ENCODE results near the gene ADAMTS8.

Gene ADAMTS8

GRCh38 chr11:130452176-130452575 is 23.8 kb upstream of the ADAMTS8 start:
- TF ChIP-seq, protein P1, sequence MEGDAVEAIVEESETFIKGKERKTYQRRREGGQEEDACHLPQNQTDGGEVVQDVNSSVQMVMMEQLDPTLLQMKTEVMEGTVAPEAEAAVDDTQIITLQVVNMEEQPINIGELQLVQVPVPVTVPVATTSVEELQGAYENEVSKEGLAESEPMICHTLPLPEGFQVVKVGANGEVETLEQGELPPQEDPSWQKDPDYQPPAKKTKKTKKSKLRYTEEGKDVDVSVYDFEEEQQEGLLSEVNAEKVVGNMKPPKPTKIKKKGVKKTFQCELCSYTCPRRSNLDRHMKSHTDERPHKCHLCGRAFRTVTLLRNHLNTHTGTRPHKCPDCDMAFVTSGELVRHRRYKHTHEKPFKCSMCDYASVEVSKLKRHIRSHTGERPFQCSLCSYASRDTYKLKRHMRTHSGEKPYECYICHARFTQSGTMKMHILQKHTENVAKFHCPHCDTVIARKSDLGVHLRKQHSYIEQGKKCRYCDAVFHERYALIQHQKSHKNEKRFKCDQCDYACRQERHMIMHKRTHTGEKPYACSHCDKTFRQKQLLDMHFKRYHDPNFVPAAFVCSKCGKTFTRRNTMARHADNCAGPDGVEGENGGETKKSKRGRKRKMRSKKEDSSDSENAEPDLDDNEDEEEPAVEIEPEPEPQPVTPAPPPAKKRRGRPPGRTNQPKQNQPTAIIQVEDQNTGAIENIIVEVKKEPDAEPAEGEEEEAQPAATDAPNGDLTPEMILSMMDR (IDR thresholded peaks at IDR 0.05), result no peak
- H3K4me3 Mint-ChIP-seq, result no peak overlapping the region
- no peaks in the 10 kb centered on the region for H3K9me3 Mint-ChIP-seq
- H3K4me1 Mint-ChIP-seq, result peaks cover 72% of the 10 kb centered on the region
- DNase-seq, result no peak
- no peak overlapping the region for H3K27ac Mint-ChIP-seq
- H3K36me3 Mint-ChIP-seq (ENCODE audit: low read depth), result no peaks in the 10 kb centered on the region
- H3K27me3 Mint-ChIP-seq (ENCODE audit: low read depth, poor library complexity), result peaks cover 41% of the 10 kb centered on the region

- TF ChIP-seq, protein P1 (IDR thresholded peaks at IDR 0.05), result no peak
- Mint-ChIP-seq H3K4me1 (peaks cover 71% of the 10 kb centered on the region), H3K9me3 (no peaks in the 10 kb centered on the region), H3K36me3 (ENCODE audit: low read depth) (no peaks in the 10 kb centered on the region), H3K27ac (no peak overlapping the region), H3K27me3 (ENCODE audit: low read depth, poor library complexity) (peaks cover 44% of the 10 kb centered on the region), H3K4me3 (peak overlapping the region; percentile 23)
- DNase-seq, result no peak
These were observed 23.0 kb upstream of the ADAMTS8 start for GRCh38 chr11:130451231-130452019.

- Mint-ChIP-seq H3K4me3 (peak overlapping the region; percentile 86), H3K4me1 (peaks cover 59% of the 10 kb centered on the region), H3K27me3 (ENCODE audit: low read depth, poor library complexity) (peaks cover 45% of the 10 kb centered on the region), H3K9me3 (no peaks in the 10 kb centered on the region), H3K36me3 (ENCODE audit: low read depth) (no peaks in the 10 kb centered on the region), H3K27ac (no peak overlapping the region)
- TF ChIP-seq, protein P1 (IDR thresholded peaks at IDR 0.05), result peak; percentile 71
- peak; percentile 80 for DNase-seq
These were observed 21.8 kb upstream of the ADAMTS8 start for GRCh38 chr11:130449996-130450769.

- Mint-ChIP-seq H3K9me3 (no peaks in the 10 kb centered on the region), H3K4me1 (peaks cover 51% of the 10 kb centered on the region), H3K27me3 (ENCODE audit: low read depth, poor library complexity) (peaks cover 48% of the 10 kb centered on the region), H3K27ac (peak overlapping the region; percentile 64), H3K4me3 (peak overlapping the region; percentile 86), H3K36me3 (ENCODE audit: low read depth) (no peaks in the 10 kb centered on the region)
- TF ChIP-seq, protein P1 (IDR thresholded peaks at IDR 0.05), result no peak
- peak; percentile 50 for DNase-seq
These were observed 21.0 kb upstream of the ADAMTS8 start for GRCh38 chr11:130449310-130449990.

DNA sequence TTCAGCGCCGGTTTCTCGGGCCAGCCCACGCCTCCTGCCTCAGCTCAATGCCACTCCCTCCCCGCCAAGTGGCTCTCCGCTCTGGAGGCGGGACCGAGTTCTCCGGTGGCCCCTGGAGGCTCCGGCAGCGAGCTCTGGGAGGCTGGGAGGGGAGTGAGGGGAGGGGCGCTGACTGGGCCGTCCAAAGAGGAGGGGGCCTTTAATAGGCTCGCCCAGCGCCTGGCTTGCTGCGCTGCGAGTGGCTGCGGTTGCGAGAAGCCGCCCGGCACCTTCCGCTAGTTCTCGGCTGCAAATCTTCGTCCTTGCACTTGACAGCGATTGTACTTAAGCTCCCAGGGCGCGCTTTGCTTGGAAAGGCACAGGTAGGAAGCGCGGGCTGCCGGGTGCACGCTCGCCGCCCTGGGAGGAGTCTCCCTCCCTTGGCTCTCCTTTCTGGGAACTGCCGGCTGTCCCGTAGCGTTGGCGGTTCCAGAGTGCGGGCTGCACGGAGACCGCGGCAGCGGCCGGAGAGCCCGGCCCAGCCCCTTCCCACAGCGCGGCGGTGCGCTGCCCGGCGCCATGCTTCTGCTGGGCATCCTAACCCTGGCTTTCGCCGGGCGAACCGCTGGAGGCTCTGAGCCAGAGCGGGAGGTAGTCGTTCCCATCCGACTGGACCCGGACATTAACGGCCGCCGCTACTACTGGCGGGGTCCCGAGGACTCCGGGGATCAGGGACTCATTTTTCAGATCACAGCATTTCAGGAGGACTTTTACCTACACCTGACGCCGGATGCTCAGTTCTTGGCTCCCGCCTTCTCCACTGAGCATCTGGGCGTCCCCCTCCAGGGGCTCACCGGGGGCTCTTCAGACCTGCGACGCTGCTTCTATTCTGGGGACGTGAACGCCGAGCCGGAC is 20.3 kb upstream of the ADAMTS8 start, which contains the start of gene ADAMTS15:
Gene ADAMTS15 (plus strand): TSS at position 230 of the 894 bp plus-strand sequence. CDS start 329 bp downstream, at position 559.
- TF ChIP-seq, protein P1 (IDR thresholded peaks at IDR 0.05), result no peak
- peak within 1 kb of the TSS; percentile 64 for H3K27ac Mint-ChIP-seq
- no peaks in the 10 kb centered on the region for H3K9me3 Mint-ChIP-seq
- no peaks in the 10 kb centered on the region for H3K36me3 Mint-ChIP-seq (ENCODE audit: low read depth)
- peak within 1 kb of the TSS; percentile 86 for H3K4me3 Mint-ChIP-seq
- H3K27me3 Mint-ChIP-seq (ENCODE audit: low read depth, poor library complexity), result peaks cover 48% of the 10 kb centered on the region
- H3K4me1 Mint-ChIP-seq, result peaks cover 44% of the 10 kb centered on the region
- peak; percentile 91 for DNase-seq

All from nephron progenitor cell (in vitro differentiated cells).